CD4-positive, alpha-beta T cell (primary cell): Measurements from ENCODE around the gene LLGL1. TPM values are rescaled to one million over a fixed set of nuclear protein-coding genes. Genes with fewer than 3 reads are reported as not detected.

ENCODE experiments used
- ATAC-seq: fragments of 200-7000 bp; cut with Tn5 transposase; one replicate; pipeline ENCODE4 v1.10.0; 2022; ENCODE audit warnings: mild to moderate bottlenecking; ENCODE audit not compliant: poor library complexity
- CTCF ChIA-PET: fragments of 350-600 bp; sonication (Branson Sonifier 250); formaldehyde crosslinking; loops from one replicate; lab custom pipeline; 2021; ENCODE audit warnings: antibody characterized with exemption, inconsistent platforms; lab: Charles Lee
- POLR2A ChIA-PET: fragments of 350-600 bp; sonication (Branson Sonifier 250); formaldehyde crosslinking; loops from one replicate; lab custom pipeline; 2021; ENCODE audit warnings: antibody characterized with exemption, inconsistent platforms; lab: Charles Lee
- DNase-seq, 14 experiments: peaks; one replicate each; pipeline ENCODE4 v3.0.0-alpha.2; 2013 to 2020; ENCODE audit warnings: mixed read lengths in 2 of 14
- H3K27ac ChIP-seq, 2 donors: one replicate each; pipeline versions ENCODE4 v1.5.1 to v1.7.0; 2013; ENCODE audit warnings: low read length in 2 of 2, low read depth in 1 of 2, mild to moderate bottlenecking in 1 of 2
- H3K27me3 ChIP-seq, 2 experiments: 1 replicate in 1 of 2; 2 replicates in 1 of 2; pipeline versions ENCODE4 v1.6.1 to v1.7.0; 2013; ENCODE audit warnings: low read length in 2 of 2, control low read depth in 1 of 2, mild to moderate bottlenecking in 1 of 2, moderate library complexity in 1 of 2; ENCODE audit not compliant: insufficient read depth in 2 of 2, control insufficient read depth in 1 of 2
- H3K36me3 ChIP-seq: one replicate; pipeline ENCODE4 v1.6.1; 2013; ENCODE audit warnings: low read length, control low read depth; ENCODE audit not compliant: insufficient read depth
- H3K4me1 ChIP-seq: one replicate; pipeline ENCODE4 v1.6.1; 2013; ENCODE audit warnings: low read length, control low read depth; ENCODE audit not compliant: insufficient read depth
- H3K4me3 ChIP-seq: one replicate; pipeline ENCODE4 v1.5.1; 2013; ENCODE audit warnings: mild to moderate bottlenecking, low read length, moderate library complexity
- H3K9me3 ChIP-seq, 2 experiments: 1 replicate in 1 of 2; 2 replicates in 1 of 2; pipeline versions ENCODE4 v1.6.1 to v1.7.0; 2013; ENCODE audit warnings: low read length in 2 of 2, mild to moderate bottlenecking in 2 of 2, control low read depth in 1 of 2, moderate library complexity in 1 of 2; ENCODE audit not compliant: control insufficient read depth in 1 of 2, insufficient read depth in 1 of 2
- H3K27ac Mint-ChIP-seq: one replicate; pipeline ENCODE4 v1.8.0; 2020; ENCODE audit warnings: mixed read lengths
- H3K27me3 Mint-ChIP-seq: one replicate; pipeline ENCODE4 v1.8.0; 2021; ENCODE audit warnings: mixed read lengths
- H3K36me3 Mint-ChIP-seq: one replicate; pipeline ENCODE4 v1.8.0; 2021; ENCODE audit warnings: low read depth, mixed read lengths
- H3K4me1 Mint-ChIP-seq: one replicate; pipeline ENCODE4 v1.8.0; 2021; ENCODE audit warnings: low read depth, mixed read lengths
- H3K4me3 Mint-ChIP-seq: one replicate; pipeline ENCODE4 v1.8.0; 2020; ENCODE audit warnings: mild to moderate bottlenecking, mixed read lengths
- H3K9me3 Mint-ChIP-seq: one replicate; pipeline ENCODE4 v1.8.0; 2020; ENCODE audit warnings: mixed read lengths
- CTCF ChIP-seq: fragments of 200-600 bp; IDR thresholded peaks from one replicate; pipeline ENCODE4 v1.8.0; 2022; ENCODE audit warnings: antibody characterized with exemption, mild to moderate bottlenecking
- intact Hi-C, 2 experiments: fragments of 100-400 bp; cut with DNase I in 1 of 2; cut with micrococcal nuclease in 1 of 2; formaldehyde crosslinking; loops; one replicate each; pipeline versions ENCODE4 v1.15.1 to v1.9.0; 2023 to 2025; cut with DNase I, micrococcal nuclease
- total RNA-seq, 174 experiments: library from RNA in 2 of 174; stranded (reverse) in 2 of 174; gene quantifications; one replicate each; pipeline ENCODE4 v1.2.3 and lab custom pipeline; 2021 to 2026

LLGL1 gene
- total RNA-seq, 2 experiments from 2014 or later, result 10.8 to 11.6 TPM

DNA sequence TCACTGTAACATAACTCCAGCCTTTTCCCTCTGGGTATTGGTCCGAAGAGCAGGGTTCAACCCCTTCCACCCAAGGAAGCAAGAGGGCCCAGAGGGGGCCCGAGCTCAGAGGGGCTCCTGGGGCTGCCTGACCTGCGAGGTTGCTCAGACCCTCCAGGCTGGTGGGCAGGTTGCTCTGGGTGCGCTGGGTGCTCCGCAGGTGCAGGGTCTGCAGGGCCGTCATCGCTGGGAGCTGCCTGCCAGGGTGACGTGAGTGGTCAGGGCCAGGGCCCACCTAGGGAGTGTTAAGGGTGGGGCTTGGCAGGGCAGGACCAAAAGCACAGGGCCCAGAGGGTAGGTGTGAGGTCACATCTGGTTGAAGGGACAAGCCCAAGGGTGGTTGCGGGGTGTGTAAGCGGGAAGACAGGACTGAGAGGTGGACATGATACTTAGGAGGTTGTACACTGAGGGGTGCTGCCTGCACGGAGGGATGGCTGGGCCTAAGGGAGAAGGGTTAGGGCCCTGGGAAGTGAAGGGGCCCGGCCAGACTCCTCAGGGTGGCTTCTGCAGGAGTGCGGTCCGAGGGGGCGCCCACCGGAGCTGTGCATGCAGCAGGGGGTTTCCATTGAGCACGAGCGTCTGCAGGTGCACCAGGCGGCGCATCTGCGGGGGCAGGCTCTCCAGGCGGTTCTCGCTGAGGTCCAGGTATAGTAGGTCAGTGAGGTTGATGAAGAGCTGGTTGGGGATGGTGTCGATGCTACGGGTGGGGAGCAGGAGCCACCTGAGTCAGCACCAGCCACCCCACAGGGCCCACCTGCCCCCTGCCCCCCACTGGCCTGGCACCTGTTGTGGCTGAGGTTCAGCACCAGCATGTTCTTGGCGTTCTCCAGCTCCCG, 28.7 kb downstream of the LLGL1 start:
- Mint-ChIP-seq H3K27me3 (no peaks in the 10 kb centered on the region), H3K27ac (no peak overlapping the region), H3K4me1 (peaks cover 22% of the 10 kb centered on the region), H3K4me3 (peak overlapping the region; percentile 34), H3K9me3 (no peaks in the 10 kb centered on the region), H3K36me3 (peaks cover 61% of the 10 kb centered on the region)
- peaks cover 32% of the 10 kb centered on the region for H3K4me1 ChIP-seq
- no peak for ATAC-seq
- H3K4me3 ChIP-seq, result no peak overlapping the region
- H3K9me3 ChIP-seq, result no peaks in the 10 kb centered on the region
- TF ChIP-seq CTCF, result no peak
- intact Hi-C loops, result no loop called here
- ChIA-PET CTCF (no interaction called here), POLR2A (no interaction called here)
- peaks cover 69% of the 10 kb centered on the region for H3K36me3 ChIP-seq
- no peak for DNase-seq
- H3K27ac ChIP-seq, result no peak overlapping the region
- H3K27me3 ChIP-seq, result no peaks in the 10 kb centered on the region

- DNase-seq (no peak), ATAC-seq (no peak)
- POLR2A ChIA-PET, result interaction anchor here (1.3 kb wide), 1 partner anchor 30 kb away, joined by 3 read pairs; the partner anchor contains the start of gene LLGL1
- CTCF ChIA-PET, result no interaction called here
- no peak for TF ChIP-seq CTCF
- Histone ChIP-seq H3K4me1 (peaks cover 39% of the 10 kb centered on the region), H3K9me3 (no peaks in the 10 kb centered on the region), H3K27me3 (no peaks in the 10 kb centered on the region), H3K27ac (no peak overlapping the region), H3K4me3 (no peak overlapping the region), H3K36me3 (peaks cover 66% of the 10 kb centered on the region)
- peak overlapping the region; percentile 38 for H3K4me3 Mint-ChIP-seq
- peaks cover 53% of the 10 kb centered on the region for H3K36me3 Mint-ChIP-seq
- H3K27ac Mint-ChIP-seq, result no peak overlapping the region
- no peaks in the 10 kb centered on the region for H3K9me3 Mint-ChIP-seq
- intact Hi-C loops, result no loop called here
- H3K4me1 Mint-ChIP-seq, result peaks cover 28% of the 10 kb centered on the region
- H3K27me3 Mint-ChIP-seq, result no peaks in the 10 kb centered on the region
Measured at GRCh38 chr17:18254888-18255649, 29.6 kb downstream of the LLGL1 start.

GRCh38 chr17:18256351-18256750, 30.9 kb downstream of the LLGL1 start:
- intact Hi-C loops, result loop anchor here in 1 of 2 experiments (2.0 kb wide), 1 partner anchor 72 kb away; no protein-coding TSS in a partner anchor
- Histone ChIP-seq H3K27ac (no peak overlapping the region), H3K4me1 (peaks cover 49% of the 10 kb centered on the region), H3K27me3 (no peaks in the 10 kb centered on the region), H3K4me3 (no peak overlapping the region), H3K36me3 (peaks cover 53% of the 10 kb centered on the region), H3K9me3 (no peaks in the 10 kb centered on the region)
- Mint-ChIP-seq H3K9me3 (no peaks in the 10 kb centered on the region), H3K4me3 (peak overlapping the region; percentile 93), H3K36me3 (peaks cover 40% of the 10 kb centered on the region), H3K4me1 (peaks cover 35% of the 10 kb centered on the region), H3K27ac (no peak overlapping the region), H3K27me3 (no peaks in the 10 kb centered on the region)
- TF ChIP-seq CTCF, result no peak
- ChIA-PET CTCF (no interaction called here), POLR2A (interaction anchor here (0.6 kb wide), 1 partner anchor 30 kb away, joined by 3 read pairs; no protein-coding TSS in a partner anchor)
- no peak for ATAC-seq
- DNase-seq, result no peak
